Stomach smooth muscle (tissue), 2 donors: ENCODE results near the gene HNRNPM.
"Not testable (repeated sequence)": the region's sequence is repeated elsewhere in the genome, so short reads cannot be mapped to it uniquely, and the experiment has no call there.

Experiments
- H3K27ac ChIP-seq: one replicate; pipeline ENCODE4 v1.7.0; 2013; ENCODE audit warnings: mild to moderate bottlenecking, low read length, inconsistent platforms
- H3K27me3 ChIP-seq, 2 donors: one replicate each; pipeline ENCODE4 v1.7.0; 2013; ENCODE audit warnings: low read length in 2 of 2; ENCODE audit not compliant: insufficient read depth in 2 of 2, control insufficient read depth in 1 of 2
- H3K36me3 ChIP-seq, 2 donors: one replicate each; pipeline ENCODE4 v1.7.0; 2013; ENCODE audit warnings: low read length in 2 of 2; ENCODE audit not compliant: control insufficient read depth in 2 of 2, insufficient read depth in 2 of 2
- H3K4me1 ChIP-seq: one replicate; pipeline ENCODE4 v1.7.0; 2013; ENCODE audit warnings: low read length; ENCODE audit not compliant: control insufficient read depth, insufficient read depth
- H3K4me3 ChIP-seq, 2 donors: one replicate each; pipeline ENCODE4 v1.7.0; 2013; ENCODE audit warnings: low read length in 2 of 2
- H3K9ac ChIP-seq, 2 donors: one replicate each; pipeline ENCODE4 v1.7.0; 2013; ENCODE audit warnings: low read length in 2 of 2, mild to moderate bottlenecking in 1 of 2
- H3K9me3 ChIP-seq, 2 donors: one replicate each; pipeline ENCODE4 v1.7.0; 2013; ENCODE audit warnings: low read length in 2 of 2; ENCODE audit not compliant: control insufficient read depth in 2 of 2
- donor health status: healthy.
- donor health status: Pancreatic carcinoma.

HNRNPM gene

DNA sequence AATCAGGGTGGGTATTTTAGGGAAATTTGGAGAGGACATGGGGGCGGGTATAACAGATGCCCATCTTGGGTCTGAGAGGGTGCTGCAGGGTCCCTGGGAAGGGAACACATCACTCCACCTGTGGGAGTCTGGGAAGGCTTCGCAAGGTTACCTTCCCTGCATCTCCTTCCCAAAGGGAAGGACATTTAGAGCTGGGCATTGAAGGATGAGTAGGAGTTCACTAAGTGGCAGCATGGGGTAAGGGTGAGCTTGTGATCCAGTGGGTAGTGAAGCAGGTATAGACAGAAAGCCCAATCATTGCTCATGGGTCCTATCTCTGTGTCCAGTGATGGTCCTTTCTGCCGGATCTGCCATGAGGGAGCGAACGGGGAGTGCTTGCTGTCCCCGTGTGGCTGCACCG, 18.5 kb upstream of the HNRNPM start:
- Histone ChIP-seq H3K4me1 (peaks cover 3% of the 10 kb centered on the region), H3K4me3 (no peak overlapping the region), H3K27ac (no peak overlapping the region), H3K36me3 (peaks cover 19% of the 10 kb centered on the region in 2 donors), H3K27me3 (no peaks in the 10 kb centered on the region), H3K9me3 (no peaks in the 10 kb centered on the region), H3K9ac (no peak overlapping the region)

DNA sequence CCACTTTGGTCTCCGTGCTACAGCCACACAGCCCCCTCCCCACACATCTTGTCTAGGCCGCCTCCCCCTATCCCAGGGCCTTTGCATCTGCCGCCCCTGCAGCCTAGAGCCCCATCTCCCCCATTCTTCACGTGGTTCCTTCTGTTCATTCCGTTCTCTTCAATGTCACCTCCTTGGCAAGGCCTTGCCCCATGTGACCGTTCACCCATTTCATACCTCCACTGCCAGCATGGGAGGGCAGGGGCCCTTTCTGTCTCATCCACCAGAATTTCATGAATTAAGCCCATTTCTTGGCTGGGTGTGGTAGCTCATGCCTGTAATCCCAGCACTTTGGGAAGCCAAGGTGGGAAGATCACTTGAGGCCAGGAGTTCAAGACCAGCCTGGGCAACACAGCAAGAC, 15.7 kb upstream of the HNRNPM start:
- no peak overlapping the region for H3K9ac ChIP-seq
- H3K36me3 ChIP-seq: peaks cover 10 to 18% of the 10 kb centered on the region in 2 donors
- H3K4me1 ChIP-seq: no peaks in the 10 kb centered on the region
- no peaks in the 10 kb centered on the region for H3K9me3 ChIP-seq
- H3K27ac ChIP-seq: no peak overlapping the region
- H3K27me3 ChIP-seq: no peaks in the 10 kb centered on the region
- no peak overlapping the region for H3K4me3 ChIP-seq

- Histone ChIP-seq H3K4me1 (no peaks in the 10 kb centered on the region), H3K4me3 (no peak overlapping the region), H3K36me3 (peaks cover 10 to 18% of the 10 kb centered on the region in 2 donors), H3K9ac (no peak overlapping the region), H3K27ac (no peak overlapping the region), H3K9me3 (no peaks in the 10 kb centered on the region), H3K27me3 (no peaks in the 10 kb centered on the region)
Measured at GRCh38 chr19:8429826-8430225, 14.9 kb upstream of the HNRNPM start.

GRCh38 chr19:8430650-8431049, 14.1 kb upstream of the HNRNPM start:
- no peak overlapping the region for H3K4me3 ChIP-seq
- H3K27ac ChIP-seq: no peak overlapping the region
- no peaks in the 10 kb centered on the region for H3K27me3 ChIP-seq
- H3K36me3 ChIP-seq: peaks cover 10 to 21% of the 10 kb centered on the region in 2 donors
- H3K9ac ChIP-seq: no peak overlapping the region
- no peaks in the 10 kb centered on the region for H3K4me1 ChIP-seq
- H3K9me3 ChIP-seq: no peaks in the 10 kb centered on the region

GRCh38 chr19:8438236-8438635, 6.5 kb upstream of the HNRNPM start:
- H3K9me3 ChIP-seq: no peaks in the 10 kb centered on the region
- H3K9ac ChIP-seq: no peak overlapping the region
- H3K36me3 ChIP-seq: peaks cover 5 to 9% of the 10 kb centered on the region in 2 donors
- H3K27ac ChIP-seq: no peak overlapping the region
- no peak overlapping the region for H3K4me3 ChIP-seq
- H3K27me3 ChIP-seq: no peaks in the 10 kb centered on the region
- no peaks in the 10 kb centered on the region for H3K4me1 ChIP-seq

- Histone ChIP-seq H3K9ac (no peak overlapping the region), H3K4me3 (no peak overlapping the region), H3K27ac (no peak overlapping the region), H3K4me1 (peaks cover 16% of the 10 kb centered on the region), H3K36me3 (peaks cover 2 to 9% of the 10 kb centered on the region in 2 donors), H3K27me3 (no peaks in the 10 kb centered on the region), H3K9me3 (no peaks in the 10 kb centered on the region)
Measured at GRCh38 chr19:8441725-8442544, 2.8 kb upstream of the HNRNPM start.

DNA sequence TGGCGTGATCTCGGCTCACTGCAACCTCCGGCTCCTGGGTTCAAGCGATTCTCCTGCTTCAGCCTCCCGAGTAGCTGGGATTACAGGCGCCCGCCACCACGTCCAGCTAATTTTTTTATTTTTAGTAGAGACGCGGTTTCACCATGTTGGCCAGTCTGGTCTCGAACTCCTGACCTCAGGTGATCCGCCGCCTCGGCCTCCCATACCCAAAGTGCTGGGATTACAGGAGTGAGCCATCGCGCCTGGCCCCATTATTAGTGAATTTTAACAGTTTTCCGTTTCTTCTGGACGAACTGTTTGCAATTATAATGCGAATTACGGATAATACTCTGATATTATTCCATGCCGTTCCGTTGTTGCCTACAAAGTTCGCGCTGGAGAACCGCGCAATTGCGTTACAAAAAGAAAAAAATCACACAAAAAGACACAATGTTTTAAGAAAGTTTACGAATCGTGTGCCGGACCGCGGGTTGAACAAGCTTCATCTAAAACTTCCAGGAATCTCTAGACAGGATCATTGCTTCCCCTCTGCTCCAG, 567 bp upstream of the HNRNPM start:
- H3K9ac ChIP-seq: peak overlapping the region; percentile 92 to 98
- peak overlapping the region; percentile 50 to 92 for H3K4me3 ChIP-seq
- peak overlapping the region; percentile 93 for H3K27ac ChIP-seq
- H3K36me3 ChIP-seq, H3K9me3 ChIP-seq, H3K27me3 ChIP-seq: not testable (repeated sequence)
- peaks cover 23% of the 10 kb centered on the region for H3K4me1 ChIP-seq

- H3K27ac ChIP-seq: peak overlapping the region; percentile 93
- peaks cover 0 to 3% of the 10 kb centered on the region in 2 donors for H3K36me3 ChIP-seq
- no peaks in the 10 kb centered on the region for H3K9me3 ChIP-seq
- H3K9ac ChIP-seq: peak overlapping the region; percentile 96 to 98
- peak overlapping the region; percentile 92 to 93 for H3K4me3 ChIP-seq
- H3K4me1 ChIP-seq: peaks cover 31% of the 10 kb centered on the region
- H3K27me3 ChIP-seq: no peaks in the 10 kb centered on the region
Measured at GRCh38 chr19:8445488-8446001, 770 bp downstream of the HNRNPM start.

DNA sequence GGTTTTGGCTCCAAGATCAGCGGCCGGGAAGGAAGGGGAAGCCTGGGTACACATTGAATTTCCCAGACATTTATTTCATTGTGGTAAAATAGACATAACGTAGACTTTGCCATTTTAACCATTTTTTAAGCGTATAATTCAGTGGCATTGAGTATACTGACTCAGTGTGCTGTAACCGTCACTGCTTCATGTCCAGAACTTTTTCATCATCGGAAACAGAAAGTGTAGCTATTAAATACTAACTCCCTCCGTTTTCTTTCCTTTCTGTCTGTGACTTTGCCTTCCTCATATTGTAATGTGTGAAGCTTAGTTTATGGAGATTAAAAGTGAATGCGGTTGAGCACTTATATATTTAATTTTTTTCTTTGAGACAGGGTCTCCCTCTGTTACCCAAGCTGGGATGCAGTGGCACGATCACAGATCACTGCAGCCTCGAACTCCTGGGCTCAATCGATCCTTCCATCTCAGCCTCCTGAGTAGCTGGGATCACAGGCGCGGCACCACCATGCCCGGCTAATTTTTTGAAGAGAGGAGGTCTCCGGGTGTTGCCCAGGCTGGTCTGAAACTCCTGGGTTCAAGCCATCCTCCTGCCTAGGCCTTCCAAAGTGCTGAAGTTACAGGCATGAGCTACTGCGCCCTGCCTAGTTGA, 1.4 kb downstream of the HNRNPM start:
- no peaks in the 10 kb centered on the region for H3K27me3 ChIP-seq
- H3K4me1 ChIP-seq: peaks cover 31% of the 10 kb centered on the region
- peak overlapping the region; percentile 93 for H3K27ac ChIP-seq
- peak overlapping the region; percentile 92 to 93 for H3K4me3 ChIP-seq
- H3K9me3 ChIP-seq: no peaks in the 10 kb centered on the region
- peak overlapping the region; percentile 96 to 98 for H3K9ac ChIP-seq
- H3K36me3 ChIP-seq: peaks cover 0 to 3% of the 10 kb centered on the region in 2 donors

GRCh38 chr19:8449830-8450229, 5.1 kb downstream of the HNRNPM start:
- H3K4me1 ChIP-seq: peaks cover 48% of the 10 kb centered on the region
- H3K9ac ChIP-seq: no peak overlapping the region
- peak overlapping the region in 1 of 2 donors; percentile 15 for H3K4me3 ChIP-seq
- no peaks in the 10 kb centered on the region for H3K9me3 ChIP-seq
- H3K27me3 ChIP-seq: no peaks in the 10 kb centered on the region
- no peak overlapping the region for H3K27ac ChIP-seq
- H3K36me3 ChIP-seq: peaks cover 5% of the 10 kb centered on the region in 2 donors
